GM12878 (cell line): ENCODE data around the gene RUFY3. TPM values are rescaled to one million over a fixed set of nuclear protein-coding genes. Genes with fewer than 3 reads are reported as not detected.
A peak's percentile ranks its signal among the peaks of the same experiment; 100 is the strongest.

Experiments
- ATAC-seq: fragments of 200-7000 bp; cut with Tn5 transposase; 3 replicates; pipeline ENCODE4 v1.9.1; 2020; ENCODE audit warnings: mild to moderate bottlenecking, moderate library complexity
- BruUV-seq: library from RNA; stranded (reverse); fragments of 400-500 nt; replicated peaks from 2 replicates; lab custom pipeline; 2021; lab: Mats Ljungman, UMichigan
- CTCF ChIA-PET: fragments of 300-600 bp; sonication (Branson Sonifier 250); formaldehyde crosslinking; extraction: SDS; loops from one replicate; lab custom pipeline; 2021; ENCODE audit warnings: inconsistent platforms; lab: Yijun Ruan, JAX
- POLR2A ChIA-PET: fragments of 350-600 bp; formaldehyde crosslinking; extraction: SDS; loops from one replicate; lab custom pipeline; 2021; ENCODE audit warnings: inconsistent platforms; lab: Charles Lee
- RAD21 ChIA-PET: fragments of 300-600 bp; sonication (Branson Sonifier 250); formaldehyde crosslinking; loops from one replicate; lab custom pipeline; 2023; ENCODE audit warnings: antibody characterized with exemption; ENCODE audit not compliant: unreplicated experiment; lab: Charles Lee
- SMC1A ChIA-PET: fragments of 300-600 bp; sonication (Branson Sonifier 250); formaldehyde crosslinking; loops from one replicate; lab custom pipeline; 2023; ENCODE audit not compliant: unreplicated experiment, uncharacterized antibody; lab: Charles Lee
- DNase-seq: peaks from one replicate; pipeline ENCODE4 v3.0.0-alpha.2; 2011; ENCODE audit warnings: low read depth, low spot score
- FAIRE-seq: peaks from 3 replicates; lab custom pipeline; 2011; peaks lifted over from hg19 to GRCh38; lab: Jason Lieb, UNC
- H2AFZ ChIP-seq: 2 replicates; pipeline ENCODE4 v1.6.0; 2011; ENCODE audit warnings: low read depth, low read length, control low read depth; ENCODE audit not compliant: control insufficient read depth
- H3K27ac ChIP-seq: 2 replicates; pipeline ENCODE4 v1.5.1; 2011; ENCODE audit warnings: control low read depth; ENCODE audit not compliant: control insufficient read depth, insufficient read depth
- H3K27me3 ChIP-seq, 2 experiments: replicated peaks in 1 of 2; 2 replicates each; pipeline versions ENCODE4 v1.6.0 to v1.6.1; 2011; ENCODE audit warnings: low read length in 1 of 2; ENCODE audit not compliant: control insufficient read depth in 2 of 2, insufficient read depth in 2 of 2
- H3K36me3 ChIP-seq, 2 experiments: 2 replicates each; pipeline ENCODE4 v1.5.1; 2011; ENCODE audit warnings: low read length in 1 of 2; ENCODE audit not compliant: control insufficient read depth in 2 of 2, insufficient read depth in 2 of 2
- H3K4me1 ChIP-seq: 2 replicates; pipeline ENCODE4 v1.6.1; 2011; ENCODE audit warnings: mild to moderate bottlenecking, low read length, moderate library complexity, mixed read lengths; ENCODE audit not compliant: control insufficient read depth, insufficient read depth
- H3K4me2 ChIP-seq: 2 replicates; pipeline ENCODE4 v1.6.0; 2011; ENCODE audit warnings: control low read depth; ENCODE audit not compliant: control insufficient read depth, insufficient read depth
- H3K4me3 ChIP-seq: fragments of 200-600 bp; sonication (generic); 2 replicates; pipeline ENCODE4 v1.5.1; 2016
- H3K79me2 ChIP-seq: 2 replicates; pipeline ENCODE4 v1.6.0; 2011; ENCODE audit warnings: low read length; ENCODE audit not compliant: control insufficient read depth, insufficient read depth
- H3K9ac ChIP-seq: 2 replicates; pipeline ENCODE4 v1.8.0; 2011; ENCODE audit warnings: low read length, control low read depth, mixed read lengths; ENCODE audit not compliant: control insufficient read depth, insufficient read depth
- H3K9me3 ChIP-seq: replicated peaks from 3 replicates; pipeline ENCODE4 v1.5.1; 2011; ENCODE audit warnings: mild to moderate bottlenecking, low read length; ENCODE audit not compliant: control insufficient read depth, insufficient read depth
- H4K20me1 ChIP-seq: 2 replicates; pipeline ENCODE4 v1.6.0; 2011; ENCODE audit not compliant: control insufficient read depth, insufficient read depth
- CTCF ChIP-seq, 3 experiments: IDR thresholded peaks in 2 of 3; conservative IDR thresholded peaks in 1 of 3; 2 replicates each; pipeline ENCODE4 v1.5.1; 2011; ENCODE audit warnings: low read depth in 3 of 3, low read length in 3 of 3, mild to moderate bottlenecking in 3 of 3, control low read depth in 2 of 3, moderate library complexity in 2 of 3, inconsistent platforms in 1 of 3, mixed read lengths in 1 of 3; ENCODE audit not compliant: control insufficient read depth in 2 of 3, insufficient read depth in 1 of 3; ENCODE audit errors: extremely low read depth in 1 of 3
- EGR1 ChIP-seq, 2 experiments: IDR thresholded peaks; 1 replicate in 1 of 2; 2 replicates in 1 of 2; pipeline ENCODE4 v1.6.1; 2011 to 2012; ENCODE audit warnings: low read depth in 2 of 2, low read length in 2 of 2, borderline replicate concordance in 1 of 2, mild to moderate bottlenecking in 1 of 2, moderate library complexity in 1 of 2
- ESRRA ChIP-seq: IDR thresholded peaks from 2 replicates; pipeline ENCODE4 v1.6.1; 2012; ENCODE audit warnings: mild to moderate bottlenecking, low read length, improper control_type of control experiment
- RAD21 ChIP-seq: IDR thresholded peaks from 2 replicates; pipeline ENCODE4 v1.6.1; 2011; ENCODE audit warnings: mild to moderate bottlenecking, low read depth, low read length, moderate library complexity; ENCODE audit not compliant: insufficient read depth
- WGBS: methylation state at CpG from one replicate; pipeline ENCODE4 v1.1.6; 2016; ENCODE audit warnings: low lambda C conversion rate; ENCODE audit not compliant: insufficient replicate concordance, insufficient coverage; ENCODE audit errors: missing lambda C conversion rate; 5-methylcytosine and 5-hydroxymethylcytosine counted together
- in situ Hi-C: fragments of 300-500 bp; cut with MboI; formaldehyde crosslinking; loops from 9 replicates; pipeline ENCODE4 v1.14.3; 2018; ENCODE audit warnings: mixed read lengths
- intact Hi-C: fragments of 100-400 bp; cut with micrococcal nuclease; formaldehyde crosslinking; loops from one replicate; pipeline ENCODE4 v1.14.2; 2022; ENCODE audit not compliant: unreplicated experiment
- polyA plus RNA-seq, 11 experiments: library from polyadenylated mRNA; depleted of rRNA in 4 of 11; unstranded in 6 of 11; stranded (reverse) in 5 of 11; fragments of >200 nt; fragmentation: Nextera tagmentation in 4 of 11; fragmentation: Illumina TruSeq in 1 of 11; extraction: Ambion mirVana in 4 of 11; extraction: Trizol in 1 of 11; gene quantifications; 1 replicate in 1 of 11; 2 replicates in 10 of 11; pipeline versions ENCODE4 v1.2.1 to v1.2.3, GENCODE V29; 2011 to 2016; ENCODE audit warnings: inconsistent platforms in 2 of 11, missing spikeins in 2 of 11, low read depth in 1 of 11
- total RNA-seq, 4 experiments: library from RNA; depleted of rRNA in 3 of 4; stranded (reverse); fragments of >200 nt in 3 of 4; fragmentation: Illumina TruSeq in 1 of 4; extraction: Trizol in 1 of 4; gene quantifications; 2 replicates each; pipeline versions ENCODE4 v1.2.1 to v1.2.3, GENCODE V29; 2013 to 2021

Gene RUFY3
- total and polyA plus RNA-seq, 10 of the 15 experiments (the other 5 are each of a cell fraction or from before 2014, with no cell fraction given) = 5.1 to 28.3 (median 13.1) TPM

- DNase-seq = no peak
- no TSS peak for BruUV-seq
- intact Hi-C loops = loop anchor here (2.0 to 10.0 kb wide), 3 partner anchors 17 to 187 kb away; no protein-coding TSS in a partner anchor
- H3K36me3 ChIP-seq = no peaks in the 10 kb centered on the region
- H3K9me3 ChIP-seq = no peaks in the 10 kb centered on the region
- H3K9ac ChIP-seq = no peak overlapping the region
- no peak for FAIRE-seq
- in situ Hi-C loops = no loop called here
- no peak overlapping the region for H3K4me3 ChIP-seq
- no peaks in the 10 kb centered on the region; the same call in 1 of the 2 replicates for H3K79me2 ChIP-seq
- H3K4me2 ChIP-seq = peak overlapping the region; percentile 60
- SMC1A ChIA-PET = interaction anchor here (0.6 to 7.5 kb wide), 23 partner anchors 8 to 1739 kb away, joined by 3 to 204 read pairs (median 4); partner anchors contain the start of genes GRSF1, RUFY3 and UTP3
- no peak overlapping the region for H2AFZ ChIP-seq
- WGBS = 97% methylated on average over 2 of the region's 2 CpGs
- no peak overlapping the region for H3K27ac ChIP-seq
- CTCF ChIA-PET = interaction anchor here (0.6 to 6.5 kb wide), 25 partner anchors 9 to 538 kb away, joined by 3 to 77 read pairs (median 6); partner anchors contain the start of genes RUFY3 and UTP3
- POLR2A ChIA-PET = interaction anchor here (0.6 to 4.7 kb wide), 8 partner anchors 18 to 246 kb away, joined by 3 to 35 read pairs (median 4); no protein-coding TSS in a partner anchor
- no peaks in the 10 kb centered on the region for H4K20me1 ChIP-seq
- H3K27me3 ChIP-seq = no peaks in the 10 kb centered on the region
- no peak for ATAC-seq
- peaks cover 24% of the 10 kb centered on the region for H3K4me1 ChIP-seq
- RAD21 ChIA-PET = interaction anchor here (0.7 to 5.8 kb wide), 17 partner anchors 12 to 257 kb away, joined by 3 to 82 read pairs (median 3); partner anchors contain the start of gene UTP3
- peak; percentile 50 for TF ChIP-seq RAD21
- peak in 2 of 3 experiments; percentile 7 to 13; a peak in 1 of 6 replicates for TF ChIP-seq CTCF (IDR thresholded peaks at IDR 0.05 in 2 of 3, conservative IDR thresholded peaks at IDR 0.05 in 1 of 3; ENCODE audit: control insufficient read depth in 2 of 3, extremely low read depth in 1 of 3, insufficient read depth in 1 of 3, low read depth in 3 of 3, low read length in 3 of 3)
- TF ChIP-seq EGR1 (IDR thresholded peaks at IDR 0.05; ENCODE audit: borderline replicate concordance in 1 of 2, low read depth in 2 of 2, low read length in 2 of 2) = no peak
- TF ChIP-seq ESRRA = no peak
Measured at GRCh38 chr4:70737409-70737808, 15.6 kb downstream of the RUFY3 start.
